Islet of Langerhans (tissue), 1 donor: ENCODE results near the gene PATL2.
"Not testable (repeated sequence)": the region's sequence is repeated elsewhere in the genome, so short reads cannot be mapped to it uniquely, and the experiment has no call there.

Source experiments
- FAIRE-seq: peaks from one replicate; lab custom pipeline; 2011; peaks lifted over from hg19 to GRCh38; lab: Jason Lieb, UNC

Gene PATL2

GRCh38 chr15:44711096-44711742 lies at the start of gene PATL2, which contains the start of gene B2M:
Gene PATL2, minus strand, starts transcription at chr15:44711323. Its CDS starts 34,833 bp downstream, at chr15:44676490.
Gene B2M, plus strand, starts transcription at chr15:44711517. Its CDS starts 30 bp downstream, at chr15:44711547.
- peak; percentile 91 for FAIRE-seq

- FAIRE-seq: no peak
Measured at GRCh38 chr15:44753345-44753744, 42.2 kb upstream of the PATL2 start.

- not testable (repeated sequence) for FAIRE-seq
Measured at GRCh38 chr15:44743454-44743853, 32.3 kb upstream of the PATL2 start.

- not testable (repeated sequence) for FAIRE-seq
Measured at GRCh38 chr15:44739222-44739847, 28.2 kb upstream of the PATL2 start.

GRCh38 chr15:44738340-44738984 lies 27.3 kb upstream of the PATL2 start:
- peak; percentile 79 for FAIRE-seq

GRCh38 chr15:44736181-44736765 lies 25.1 kb upstream of the PATL2 start, which contains the start of gene TRIM69:
Gene TRIM69, plus strand, starts transcription at chr15:44736528. Its CDS starts 177 bp downstream, at chr15:44736705.
- no peak for FAIRE-seq

GRCh38 chr15:44735482-44736180 lies 24.5 kb upstream of the PATL2 start:
- no peak for FAIRE-seq

- FAIRE-seq: no peak
Measured at GRCh38 chr15:44734839-44735481, 23.8 kb upstream of the PATL2 start.

GRCh38 chr15:44729408-44730127 lies 18.4 kb upstream of the PATL2 start:
- no peak for FAIRE-seq

GRCh38 chr15:44728576-44729407 lies 17.7 kb upstream of the PATL2 start:
- peak; percentile 99 for FAIRE-seq

- FAIRE-seq: not testable (repeated sequence)
Measured at GRCh38 chr15:44728232-44728575, 17.1 kb upstream of the PATL2 start.

- FAIRE-seq: peak; percentile 24
Measured at GRCh38 chr15:44727485-44728231, 16.5 kb upstream of the PATL2 start.

- FAIRE-seq: no peak
Measured at GRCh38 chr15:44726568-44727484, 15.7 kb upstream of the PATL2 start.

- FAIRE-seq: no peak
Measured at GRCh38 chr15:44726136-44726535, 15.0 kb upstream of the PATL2 start.

GRCh38 chr15:44722011-44722410 lies 10.9 kb upstream of the PATL2 start:
- no peak for FAIRE-seq

GRCh38 chr15:44720460-44721176 lies 9.5 kb upstream of the PATL2 start:
- FAIRE-seq: no peak

GRCh38 chr15:44720000-44720435 lies 8.9 kb upstream of the PATL2 start:
- FAIRE-seq: not testable (repeated sequence)
